A673 (cell line): ENCODE measurements around the gene PIP4K2A. TPM values are rescaled to one million over a fixed set of nuclear protein-coding genes. Genes with fewer than 3 reads are reported as not detected.

ENCODE experiments used
- BruUV-seq: library from RNA; stranded (reverse); fragments of 400-500 nt; replicated peaks from 2 replicates; lab custom pipeline; 2021; lab: Mats Ljungman, UMichigan
- CTCF ChIA-PET: fragments of 300-600 bp; sonication (Branson Sonifier 250); formaldehyde crosslinking; loops from one replicate; lab custom pipeline; 2022; ENCODE audit warnings: antibody characterized with exemption; lab: Charles Lee
- POLR2A ChIA-PET: fragments of 300-600 bp; sonication (Branson Sonifier 250); formaldehyde crosslinking; loops from one replicate; lab custom pipeline; 2022; ENCODE audit warnings: antibody characterized with exemption; ENCODE audit not compliant: low non-redundant PET; lab: Charles Lee
- DNase-seq: peaks from one replicate; pipeline ENCODE4 v3.0.0-alpha.2; 2015; ENCODE audit warnings: low spot score
- H3K27ac ChIP-seq: fragments of 200-600 bp; sonication (generic); 2 replicates; pipeline ENCODE4 v1.5.1; 2016; ENCODE audit warnings: mixed run types, low read depth, mild to moderate bottlenecking, mixed read lengths, antibody characterized with exemption, low read length; ENCODE audit not compliant: poor library complexity, severe bottlenecking
- H3K27me3 ChIP-seq: fragments of 200-600 bp; sonication (generic); replicated peaks from 2 replicates; pipeline ENCODE4 v1.6.1; 2017; ENCODE audit warnings: mixed run types, low read depth, mild to moderate bottlenecking, mixed read lengths, antibody characterized with exemption, low read length; ENCODE audit not compliant: insufficient read depth, poor library complexity
- H3K36me3 ChIP-seq: fragments of 200-600 bp; sonication (generic); 2 replicates; pipeline ENCODE4 v1.6.1; 2016; ENCODE audit warnings: mixed run types, mild to moderate bottlenecking, mixed read lengths, antibody characterized with exemption, low read length; ENCODE audit not compliant: insufficient read depth, poor library complexity, severe bottlenecking
- H3K4me1 ChIP-seq: fragments of 200-600 bp; sonication (generic); 2 replicates; pipeline ENCODE4 v1.6.1; 2017; ENCODE audit warnings: mixed run types, mild to moderate bottlenecking, mixed read lengths, antibody characterized with exemption, low read length; ENCODE audit not compliant: insufficient read depth, poor library complexity, severe bottlenecking
- H3K4me3 ChIP-seq: fragments of 200-600 bp; sonication (generic); 2 replicates; pipeline ENCODE4 v1.5.1; 2016; ENCODE audit warnings: low read depth, mixed run types, mild to moderate bottlenecking, mixed read lengths, low read length; ENCODE audit not compliant: poor library complexity, severe bottlenecking
- H3K9me3 ChIP-seq: fragments of 200-600 bp; sonication (generic); 2 replicates; pipeline ENCODE4 v1.6.1; 2016; ENCODE audit warnings: mixed run types, low read depth, mild to moderate bottlenecking, mixed read lengths, antibody characterized with exemption, low read length; ENCODE audit not compliant: poor library complexity, severe bottlenecking
- CTCF ChIP-seq: fragments of 300-800, 200-600 bp; sonication (generic); conservative IDR thresholded peaks from 2 replicates; pipeline ENCODE4 v1.5.1; 2017; ENCODE audit warnings: low read depth, mild to moderate bottlenecking, antibody characterized with exemption, low read length, moderate library complexity, mixed read lengths
- EZH2 ChIP-seq: fragments of 200-600 bp; sonication (generic); IDR thresholded peaks from 2 replicates; pipeline ENCODE4 v1.6.1; 2017; ENCODE audit warnings: borderline replicate concordance, low read depth, mild to moderate bottlenecking, mixed read lengths, antibody characterized with exemption, low read length; ENCODE audit not compliant: poor library complexity, severe bottlenecking
- intact Hi-C: fragments of 100-400 bp; cut with micrococcal nuclease; formaldehyde crosslinking; loops from one replicate; pipeline ENCODE4 v1.10.0; 2022; ENCODE audit not compliant: unreplicated experiment
- total RNA-seq: library from RNA; stranded (reverse); gene quantifications from 2 replicates; pipeline ENCODE4 v1.2.3, GENCODE V29; 2021

PIP4K2A gene
- total RNA-seq, 1 experiment from 2014 or later: 19.8 TPM

- no peaks in the 10 kb centered on the region for H3K36me3 ChIP-seq
- no peaks in the 10 kb centered on the region for H3K9me3 ChIP-seq
- no peak overlapping the region for H3K4me3 ChIP-seq
- H3K27me3 ChIP-seq: no peaks in the 10 kb centered on the region
- TF ChIP-seq CTCF: no peak
- H3K27ac ChIP-seq: no peak overlapping the region
- POLR2A ChIA-PET: interaction anchor here (0.5 kb wide), 1 partner anchor 176 kb away, joined by 4 read pairs; no protein-coding TSS in a partner anchor
- intact Hi-C loops: no loop called here
- DNase-seq: peak; percentile 24
- no TSS peak for BruUV-seq
- CTCF ChIA-PET: no interaction called here
- peaks cover 25% of the 10 kb centered on the region for H3K4me1 ChIP-seq
These were observed 43.6 kb downstream of the PIP4K2A start for GRCh38 chr10:22670788-22671187.

GRCh38 chr10:22669163-22669711 lies 45.1 kb downstream of the PIP4K2A start:
- ChIA-PET POLR2A (no interaction called here), CTCF (no interaction called here)

GRCh38 chr10:22667093-22667480 lies 47.3 kb downstream of the PIP4K2A start:
- POLR2A ChIA-PET: no interaction called here
- Histone ChIP-seq H3K27me3 (no peaks in the 10 kb centered on the region), H3K4me1 (peaks cover 3% of the 10 kb centered on the region), H3K36me3 (no peaks in the 10 kb centered on the region), H3K27ac (no peak overlapping the region), H3K9me3 (no peaks in the 10 kb centered on the region), H3K4me3 (no peak overlapping the region)
- TF ChIP-seq CTCF: no peak
- no peak for TF ChIP-seq EZH2
- CTCF ChIA-PET: no interaction called here
- DNase-seq: no peak
- BruUV-seq: no TSS peak
- intact Hi-C loops: no loop called here

More at GRCh38 chr10:22669163-22669711, 45.1 kb downstream of the PIP4K2A start:
- Histone ChIP-seq H3K27ac (no peak overlapping the region), H3K36me3 (no peaks in the 10 kb centered on the region), H3K9me3 (no peaks in the 10 kb centered on the region), H3K4me3 (no peak overlapping the region), H3K4me1 (peaks cover 24% of the 10 kb centered on the region), H3K27me3 (no peaks in the 10 kb centered on the region)
- no peak for DNase-seq
- intact Hi-C loops: no loop called here
- BruUV-seq: no TSS peak
- TF ChIP-seq CTCF: no peak
- no peak for TF ChIP-seq EZH2
